Glomerular visceral epithelial cell (primary cell): ENCODE measurements around the gene ACP4.
A peak's percentile ranks its signal among the peaks of the same experiment; 100 is the strongest.
"Not testable (repeated sequence)": the region's sequence is repeated elsewhere in the genome, so short reads cannot be mapped to it uniquely, and the experiment has no call there.

Source experiments
- DNase-seq: peaks from one replicate; pipeline ENCODE4 v3.0.0-alpha.2; 2016; ENCODE audit errors: extremely low spot score

ACP4 gene

GRCh38 chr19:50776131-50776530 is 14.1 kb upstream of the ACP4 start:
- DNase-seq: no peak

- DNase-seq: no peak
Observed at GRCh38 chr19:50777261-50777660, 13.0 kb upstream of the ACP4 start.

- no peak for DNase-seq
Observed at GRCh38 chr19:50777830-50778303, 12.3 kb upstream of the ACP4 start.

GRCh38 chr19:50778906-50779430 is 11.2 kb upstream of the ACP4 start:
- DNase-seq: no peak

DNA sequence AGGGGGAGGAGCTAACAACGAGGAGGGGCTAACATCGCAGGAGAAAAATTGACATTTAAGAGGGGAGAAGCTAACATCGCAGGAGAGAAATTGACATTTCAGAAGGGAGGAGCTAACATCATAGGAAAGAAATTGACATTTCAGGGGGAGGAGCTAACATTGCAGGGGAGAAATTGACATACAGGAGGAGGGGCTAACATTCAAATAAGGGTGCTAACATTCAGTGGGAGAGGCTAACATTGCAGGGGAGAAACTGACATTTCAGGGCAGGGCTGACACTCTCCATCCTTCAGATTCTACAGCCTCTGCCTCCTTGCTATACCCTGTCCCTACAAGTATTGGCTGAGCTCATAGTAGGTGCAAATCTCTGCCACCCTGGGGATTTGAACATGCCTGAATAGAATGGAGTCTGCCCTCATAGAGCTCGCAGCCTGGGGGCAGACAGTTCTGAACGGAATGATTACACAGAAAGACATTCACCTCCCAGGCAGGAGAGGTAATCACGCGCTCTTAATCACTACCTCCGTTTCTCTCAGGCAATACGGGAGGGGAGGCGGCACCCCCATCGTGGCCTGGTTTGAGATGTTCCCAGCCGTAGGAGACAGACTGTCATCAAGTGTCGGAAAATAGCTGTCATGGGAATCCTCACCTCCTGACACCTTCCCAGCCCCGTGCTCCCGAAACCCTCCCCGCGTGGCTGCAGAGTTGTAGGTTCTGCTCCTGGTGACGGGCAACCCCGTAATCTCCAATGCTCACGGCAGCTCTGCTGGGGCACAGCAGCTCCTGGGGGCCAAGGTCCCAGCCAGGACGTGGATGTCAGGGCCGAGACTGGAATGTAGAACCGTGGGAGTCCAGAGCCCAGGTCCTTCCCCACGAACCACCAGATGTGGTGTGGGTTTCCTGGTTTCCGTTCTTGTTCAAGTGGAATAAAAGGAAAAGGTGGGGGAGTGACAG is 10.4 kb upstream of the ACP4 start:
- DNase-seq: no peak

- no peak for DNase-seq
Observed at GRCh38 chr19:50780753-50781435, 9.3 kb upstream of the ACP4 start.

- not testable (repeated sequence) for DNase-seq
Observed at GRCh38 chr19:50783848-50784152, 6.4 kb upstream of the ACP4 start.

DNA sequence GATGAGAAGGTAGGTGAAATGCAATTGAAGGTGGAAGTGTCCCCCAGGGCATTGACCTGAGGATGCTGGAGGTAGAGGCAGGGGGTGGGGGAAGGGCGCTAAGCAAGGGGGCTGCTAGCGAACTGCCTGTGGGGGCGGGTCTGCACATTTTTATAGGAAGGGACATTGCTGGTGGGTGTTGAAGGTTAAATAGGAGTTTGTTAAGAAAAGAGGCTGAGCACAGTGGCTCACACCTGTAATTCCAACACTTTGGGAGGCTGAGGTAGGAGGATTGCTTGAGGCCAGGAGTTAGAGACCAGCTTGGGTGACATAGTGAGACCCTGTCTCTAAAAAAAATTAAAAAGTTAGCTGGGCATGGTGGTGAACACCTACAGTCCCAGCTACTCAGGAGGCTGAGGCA is 5.5 kb upstream of the ACP4 start:
- no peak for DNase-seq

DNA sequence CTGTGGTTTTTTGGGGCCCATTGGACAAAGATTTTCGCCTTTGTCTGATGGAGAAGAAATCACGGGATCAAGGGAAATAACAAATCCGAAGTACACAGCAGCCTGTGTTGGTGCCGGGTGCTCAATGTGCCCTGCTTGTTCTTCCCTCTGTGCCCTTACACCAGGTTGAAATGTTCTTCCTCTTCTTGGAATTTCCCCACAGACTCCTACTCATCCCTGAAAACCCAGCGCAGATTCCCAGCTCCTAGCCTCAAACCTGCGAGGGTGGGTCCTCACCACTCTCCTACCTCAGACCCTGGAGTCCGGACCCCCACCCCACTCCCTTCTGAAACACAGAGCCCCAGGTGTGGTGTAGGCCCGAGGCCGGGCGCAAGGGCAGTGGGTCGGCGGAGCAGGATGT is 4.9 kb upstream of the ACP4 start:
- no peak for DNase-seq

GRCh38 chr19:50790922-50791467 is 780 bp downstream of the ACP4 start:
- DNase-seq: no peak

DNA sequence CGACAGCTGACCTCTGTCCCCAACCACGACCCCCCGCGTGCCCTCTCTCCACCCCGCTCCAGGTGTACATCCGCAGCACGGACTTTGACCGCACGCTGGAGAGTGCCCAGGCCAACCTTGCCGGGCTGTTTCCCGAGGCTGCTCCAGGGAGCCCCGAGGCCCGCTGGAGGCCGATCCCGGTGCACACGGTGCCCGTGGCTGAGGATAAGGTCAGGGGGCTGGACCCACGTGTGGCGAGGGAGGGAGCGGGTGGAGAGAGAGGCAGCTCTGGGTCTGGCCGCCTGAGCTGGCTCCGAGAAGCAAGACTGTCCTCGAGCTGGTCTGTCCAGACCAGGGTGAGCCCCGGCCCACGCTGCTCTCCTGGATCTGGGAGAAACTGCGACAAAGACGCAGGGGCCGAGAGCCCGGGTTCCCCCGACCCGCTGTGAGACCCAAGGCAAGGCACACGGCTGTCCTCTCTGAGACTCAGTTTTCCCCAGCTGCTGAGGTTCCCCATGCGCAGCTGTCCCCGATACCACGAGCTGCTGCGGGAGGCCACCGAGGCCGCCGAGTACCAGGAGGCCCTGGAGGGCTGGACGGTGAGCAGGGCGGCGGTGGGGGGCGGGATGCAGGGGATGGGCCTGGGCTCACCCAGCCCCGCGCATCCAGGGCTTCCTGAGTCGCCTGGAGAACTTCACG is 1.5 kb downstream of the ACP4 start:
- no peak for DNase-seq

- peak; percentile 18 for DNase-seq
Observed at GRCh38 chr19:50792272-50793250, 2.3 kb downstream of the ACP4 start.

DNA sequence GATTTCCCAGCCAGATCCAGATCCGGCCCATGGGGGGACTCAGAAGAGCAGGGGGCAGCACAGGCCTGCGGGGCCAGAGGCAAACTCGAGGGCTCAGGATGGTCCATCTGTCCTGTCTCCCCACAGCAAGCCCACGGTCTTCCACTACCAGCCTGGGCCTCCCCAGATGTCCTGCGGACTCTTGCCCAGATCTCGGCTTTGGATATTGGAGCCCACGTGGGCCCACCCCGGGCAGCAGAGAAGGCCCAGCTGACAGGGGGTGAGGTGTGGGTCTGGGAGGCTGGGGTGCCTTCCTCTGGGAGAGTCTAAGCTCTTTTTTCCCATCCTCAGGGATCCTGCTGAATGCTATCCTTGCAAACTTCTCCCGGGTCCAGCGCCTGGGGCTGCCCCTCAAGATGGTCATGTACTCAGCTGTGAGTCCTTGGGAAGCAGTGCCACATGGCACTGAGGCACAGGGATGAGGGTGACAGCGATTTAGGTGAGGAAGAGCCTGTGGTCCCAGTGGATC is 3.4 kb downstream of the ACP4 start:
- peak; percentile 31 for DNase-seq

DNA sequence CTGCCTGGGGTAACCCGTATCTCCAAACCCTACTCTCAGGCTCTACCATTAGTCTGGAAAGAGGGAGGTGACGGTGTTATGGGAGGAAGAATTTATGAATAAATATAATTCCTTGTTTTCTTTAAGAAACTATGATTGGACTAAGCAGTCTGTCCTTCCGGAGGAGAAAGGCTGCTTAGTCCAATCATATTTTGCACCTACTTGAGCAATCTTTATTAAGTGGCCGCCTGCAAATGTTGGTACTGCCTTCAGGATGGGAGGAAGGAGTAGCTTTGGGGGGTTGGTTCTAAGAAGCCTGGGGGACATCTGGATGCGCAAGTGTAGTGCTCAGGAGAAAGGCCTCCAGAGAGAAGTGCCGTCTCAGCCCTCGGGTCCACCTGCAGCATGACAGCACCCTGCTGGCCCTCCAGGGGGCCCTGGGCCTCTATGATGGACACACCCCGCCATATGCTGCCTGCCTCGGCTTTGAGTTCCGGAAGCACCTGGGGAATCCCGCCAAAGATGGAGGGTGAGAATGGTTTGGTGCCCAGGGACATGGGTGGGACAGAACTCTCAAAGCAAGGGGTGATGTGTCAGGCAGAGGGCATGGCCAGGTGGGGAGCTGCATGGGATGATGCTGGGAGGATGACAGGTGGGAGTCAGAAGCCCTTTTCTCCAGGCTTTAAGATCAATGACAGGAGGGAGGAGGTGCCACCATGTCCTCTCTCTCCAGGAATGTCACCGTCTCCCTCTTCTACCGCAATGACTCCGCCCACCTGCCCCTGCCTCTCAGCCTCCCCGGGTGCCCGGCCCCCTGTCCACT is 4.1 kb downstream of the ACP4 start:
- peak; percentile 60 for DNase-seq

DNA sequence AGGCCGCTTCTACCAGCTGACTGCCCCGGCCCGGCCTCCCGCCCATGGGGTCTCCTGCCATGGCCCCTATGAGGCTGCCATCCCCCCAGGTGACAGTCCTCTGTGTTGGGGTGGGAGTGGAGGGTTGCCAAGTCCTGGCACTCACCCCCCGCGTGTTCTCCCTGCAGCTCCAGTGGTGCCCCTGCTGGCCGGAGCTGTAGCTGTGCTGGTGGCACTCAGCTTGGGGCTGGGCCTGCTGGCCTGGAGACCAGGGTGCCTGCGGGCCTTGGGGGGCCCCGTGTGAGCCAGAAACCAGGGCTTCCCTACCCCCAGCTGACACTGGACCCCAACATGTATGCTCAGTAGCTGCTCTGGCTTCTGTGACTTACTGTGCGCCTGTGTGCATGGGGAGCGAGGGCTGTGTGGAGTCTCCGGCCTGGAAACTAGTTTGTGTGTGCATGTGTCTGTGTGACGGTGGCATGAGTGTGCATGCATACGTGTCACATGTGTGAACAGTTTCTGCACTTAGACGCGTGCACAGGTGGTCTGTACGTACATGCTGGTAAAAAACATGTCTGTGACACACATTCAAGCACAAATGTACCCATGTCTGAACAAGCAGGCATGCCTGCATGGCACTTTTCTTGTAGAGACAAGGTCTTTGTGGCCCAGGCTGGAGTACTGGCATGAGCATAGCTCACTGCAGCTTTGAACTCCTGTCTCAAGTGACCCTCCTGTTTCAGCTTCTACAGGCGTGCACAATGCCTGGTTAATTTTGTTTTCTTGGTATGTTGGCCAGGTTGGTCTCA is 4.9 kb downstream of the ACP4 start:
- peak; percentile 58 for DNase-seq

DNA sequence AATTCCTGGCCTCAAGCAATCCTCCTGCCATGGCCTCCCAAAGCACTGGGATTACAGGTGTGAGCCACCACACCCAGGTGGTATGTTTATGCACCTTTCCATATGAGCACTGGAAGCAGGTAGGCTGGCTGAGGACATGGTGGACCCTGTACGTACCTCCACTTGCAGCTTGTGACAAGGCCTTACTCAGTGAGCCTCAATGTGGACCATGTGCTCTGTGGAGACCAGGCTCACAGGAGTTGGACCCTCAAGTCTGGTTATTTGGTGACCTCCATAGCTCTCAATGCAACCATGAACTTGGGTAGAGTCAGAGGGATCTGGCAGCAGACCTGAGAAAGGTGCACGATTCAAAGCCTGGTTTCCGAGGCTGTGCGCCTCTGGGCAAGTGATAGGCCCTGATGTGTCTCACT is 5.5 kb downstream of the ACP4 start:
- no peak for DNase-seq

GRCh38 chr19:50796128-50796633 is 6.0 kb downstream of the ACP4 start:
- no peak for DNase-seq

- DNase-seq: no peak
Observed at GRCh38 chr19:50796634-50797428, 6.6 kb downstream of the ACP4 start.
